ENCODE results near the gene INPP5D.

INPP5D gene

DNA sequence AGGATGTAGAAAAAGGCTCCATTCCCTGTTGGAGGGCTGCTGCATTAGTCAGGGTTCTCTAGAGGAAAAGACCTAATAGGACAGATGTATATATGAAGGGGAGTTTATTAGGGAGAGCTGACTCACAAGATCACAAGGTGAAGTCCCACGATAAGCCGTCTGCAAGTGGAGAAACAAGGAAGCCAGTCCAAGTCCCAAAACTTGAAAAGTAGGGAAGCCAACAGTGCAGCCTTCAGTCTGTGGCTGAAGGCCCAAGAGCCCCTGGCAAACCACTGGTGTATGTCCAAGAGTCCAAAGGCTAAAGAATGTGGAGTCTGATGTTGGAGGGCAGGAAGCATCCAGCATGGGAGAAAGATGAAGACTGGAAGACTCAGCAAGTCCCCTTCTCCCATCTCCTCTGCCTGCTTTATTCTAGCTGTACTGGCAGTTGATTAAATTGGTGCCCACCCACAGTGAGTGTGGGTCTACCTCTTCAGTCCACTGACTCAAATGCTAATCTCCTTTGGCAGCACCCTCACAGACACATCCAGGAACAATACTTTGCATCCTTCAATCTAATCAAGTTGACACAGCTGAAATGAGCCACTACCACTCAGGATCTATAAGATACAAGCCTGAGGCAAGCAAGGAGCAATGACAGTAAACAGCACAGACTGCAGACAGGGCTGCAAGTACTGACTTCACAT lies 161.4 kb downstream of the INPP5D start:
- DNase-seq, result no peak

DNA sequence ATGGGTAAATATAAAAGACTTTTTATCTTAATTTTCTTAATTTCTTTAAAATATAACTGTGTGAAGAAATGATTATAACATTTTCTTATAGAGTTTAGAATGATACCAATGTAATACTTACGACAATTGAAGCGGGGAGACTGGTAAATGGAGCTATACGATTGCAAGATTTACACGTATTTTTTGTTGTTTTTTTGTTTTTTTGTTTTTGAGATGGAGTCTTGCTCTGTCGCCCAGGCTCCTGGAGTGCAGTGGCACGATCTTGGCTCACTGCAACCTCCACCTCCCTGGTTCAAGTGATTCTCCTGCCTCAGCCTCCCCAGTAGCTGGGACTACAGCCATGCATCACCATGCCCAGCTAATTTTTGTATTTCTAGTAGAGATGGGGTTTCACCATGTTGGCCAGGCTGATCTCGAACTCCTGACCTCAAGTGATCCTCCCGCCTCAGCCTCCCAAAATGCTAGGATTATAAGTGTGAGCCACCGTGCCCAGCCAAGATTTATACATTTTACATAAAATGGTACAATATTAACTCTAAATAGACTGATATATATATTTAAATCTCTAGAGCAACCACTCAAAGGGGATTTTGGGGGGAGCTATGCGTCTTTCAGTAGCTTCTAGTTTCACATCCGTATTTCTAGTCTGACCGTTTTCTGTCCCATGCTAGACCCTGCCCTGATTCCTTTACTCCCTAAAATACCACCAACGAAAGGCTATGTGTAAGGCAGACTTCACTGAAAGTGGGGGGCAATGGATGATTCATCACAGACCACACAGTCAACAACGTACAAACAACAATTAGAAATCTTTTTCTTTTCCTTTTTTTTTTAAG lies 163.1 kb downstream of the INPP5D start:
- no peak for DNase-seq

DNA sequence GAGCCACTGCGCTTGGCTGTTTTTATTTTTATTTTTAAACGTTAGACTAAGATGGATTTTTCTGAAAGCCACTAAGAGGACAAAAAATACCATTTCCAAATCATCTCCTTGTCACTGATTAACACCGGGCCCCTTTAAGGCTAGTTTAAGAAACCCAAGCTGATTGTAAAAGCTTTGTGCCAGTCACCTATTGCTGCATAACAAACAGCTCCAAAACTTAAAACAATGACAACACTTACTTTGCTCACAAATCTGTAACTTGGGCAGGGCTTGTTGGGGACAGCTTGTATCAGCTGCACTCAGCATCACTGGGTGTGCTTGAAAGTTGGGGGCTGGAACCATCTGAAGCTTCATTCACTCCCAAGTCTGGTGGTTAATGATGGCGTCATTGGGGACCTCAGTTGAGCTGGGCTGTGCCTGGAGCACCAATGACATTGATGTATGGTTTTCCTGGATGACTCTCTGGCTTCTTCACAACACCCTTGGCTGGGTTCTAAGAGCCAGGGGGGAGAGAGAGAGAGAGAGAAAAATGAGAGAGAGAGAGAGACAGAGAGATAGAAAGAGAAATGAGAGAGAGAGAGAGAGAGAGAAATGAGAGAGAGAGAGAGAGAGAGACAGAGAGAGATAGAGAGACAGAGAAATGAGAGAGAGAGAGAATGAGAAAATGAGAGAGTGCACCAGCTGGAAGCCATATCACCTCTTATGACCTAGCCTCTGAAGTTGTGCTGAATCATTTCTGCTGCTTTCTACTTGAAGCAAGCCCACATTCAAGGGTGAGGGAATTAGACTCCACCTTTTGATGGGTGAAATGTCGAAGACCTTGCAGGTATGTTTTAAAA lies 165.3 kb downstream of the INPP5D start:
- DNase-seq, result no peak

DNA sequence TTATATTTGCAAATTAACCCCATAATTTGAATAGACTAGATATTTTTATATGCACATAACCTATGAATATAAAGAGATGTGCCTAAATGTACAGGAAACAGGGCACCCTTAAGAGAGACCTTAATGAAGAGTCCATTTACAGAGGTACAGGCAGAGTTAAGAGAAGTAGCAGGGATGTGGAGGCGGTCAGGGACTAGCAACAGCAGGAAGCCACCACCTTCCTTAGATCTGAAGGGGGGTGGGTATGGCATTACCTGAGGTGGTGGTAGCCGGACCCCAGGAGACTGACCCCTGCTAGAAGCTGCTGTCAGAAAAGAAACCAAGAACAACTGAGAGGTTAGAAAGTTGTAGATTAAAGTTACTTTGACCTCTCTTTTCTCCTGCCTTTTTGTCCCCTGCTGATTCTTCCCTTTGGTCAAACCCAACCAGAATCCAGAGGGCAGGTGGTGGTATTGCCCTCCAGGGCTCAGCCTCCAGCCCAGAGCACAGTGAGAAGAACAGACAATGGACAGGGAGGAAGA lies 166.4 kb downstream of the INPP5D start:
- no peak for DNase-seq

DNA sequence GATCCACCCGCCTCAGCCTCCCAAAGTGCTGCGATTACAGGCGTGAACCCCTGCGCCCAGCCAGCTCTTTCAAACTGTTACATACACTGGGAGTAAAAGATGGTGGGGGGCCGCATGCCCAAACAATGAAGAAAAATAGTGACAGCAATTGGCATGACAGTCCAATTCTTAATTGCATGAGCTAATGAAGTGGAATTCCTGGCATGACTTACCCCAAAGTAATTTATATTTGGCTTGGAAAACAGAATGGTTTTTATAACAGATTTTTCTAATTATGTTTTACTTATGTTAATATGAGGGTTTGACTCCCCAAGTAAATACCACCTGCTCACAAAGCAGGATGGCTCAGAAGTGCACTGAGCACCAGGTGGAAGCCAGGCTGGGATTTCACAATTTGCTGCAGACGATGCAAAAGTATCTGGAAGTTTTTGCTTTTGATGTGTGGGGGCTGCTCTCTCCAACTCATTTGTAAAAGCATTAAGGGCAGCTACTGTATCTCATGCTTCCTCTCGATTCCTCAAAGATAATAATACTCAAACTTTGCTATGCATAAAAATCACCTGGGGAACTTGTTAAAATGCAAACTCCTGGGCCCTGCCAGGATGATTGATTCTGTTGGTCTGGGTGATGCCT lies 167.3 kb downstream of the INPP5D start:
- no peak for DNase-seq

DNA sequence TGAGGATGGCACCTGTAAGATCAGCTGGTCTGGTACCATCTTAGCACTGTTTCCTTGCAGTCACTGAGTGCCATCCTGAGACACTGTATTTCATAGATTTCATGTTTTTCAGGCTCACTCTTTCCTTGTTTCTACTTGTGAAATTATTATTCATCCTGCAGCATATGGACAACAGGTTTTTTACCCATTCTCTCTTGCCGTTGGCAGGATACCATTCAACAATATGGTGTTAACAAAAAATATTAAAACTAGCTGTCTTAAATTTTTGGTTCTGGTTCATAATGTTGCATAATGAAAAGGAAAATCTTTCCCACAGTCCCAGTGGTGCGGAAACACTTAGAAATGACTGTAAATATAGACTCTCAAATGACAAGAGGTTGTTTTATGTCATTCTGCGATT lies 168.2 kb downstream of the INPP5D start:
- no peak for DNase-seq

DNA sequence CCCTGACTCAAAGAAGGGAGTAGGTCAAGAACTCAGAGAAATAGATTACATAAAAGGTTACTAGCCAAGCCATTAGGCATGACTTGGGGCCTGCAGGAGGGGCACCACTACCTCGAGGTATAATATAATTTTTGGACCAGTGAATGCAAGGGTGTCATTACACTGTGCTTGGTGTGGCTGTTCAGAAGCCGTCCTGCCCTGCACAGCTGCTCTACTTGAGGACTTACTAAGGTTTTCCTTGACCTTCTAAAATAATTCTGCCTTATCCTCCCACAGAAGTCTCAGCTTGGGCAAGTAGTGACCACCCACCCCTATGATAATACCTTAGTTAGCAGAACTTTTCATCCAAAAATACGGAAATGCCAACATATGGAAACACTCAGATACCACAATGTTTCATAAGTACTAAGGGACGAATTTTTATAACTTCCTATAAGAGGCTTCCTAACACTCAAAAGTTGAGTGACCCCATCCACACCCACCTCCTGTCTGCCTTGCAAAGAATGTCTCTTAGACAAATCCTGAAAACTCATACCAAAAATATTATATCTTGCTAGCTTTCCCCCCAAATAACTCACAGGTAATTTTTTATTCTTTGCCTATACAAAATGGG lies 173.6 kb downstream of the INPP5D start:
- DNase-seq, result no peak

DNA sequence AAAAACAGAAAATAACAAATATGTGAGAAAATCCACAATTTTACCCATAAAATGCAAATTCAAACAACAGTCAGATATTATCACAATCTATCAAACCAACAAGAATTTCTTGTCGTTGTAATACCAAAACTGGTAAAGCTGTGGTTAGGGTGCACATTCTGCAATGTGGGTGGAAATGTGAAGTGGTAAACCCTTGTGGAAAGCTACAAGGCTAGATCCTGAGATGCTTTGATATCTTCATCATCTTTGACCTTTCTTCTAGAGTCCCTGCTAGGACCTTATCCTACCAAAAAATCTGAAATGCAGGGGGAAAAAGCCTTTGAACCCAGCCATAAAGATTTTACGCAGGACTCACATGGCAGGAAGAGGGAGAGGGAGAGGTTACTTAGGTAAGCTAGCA lies 174.1 kb downstream of the INPP5D start:
- no peak for DNase-seq

DNA sequence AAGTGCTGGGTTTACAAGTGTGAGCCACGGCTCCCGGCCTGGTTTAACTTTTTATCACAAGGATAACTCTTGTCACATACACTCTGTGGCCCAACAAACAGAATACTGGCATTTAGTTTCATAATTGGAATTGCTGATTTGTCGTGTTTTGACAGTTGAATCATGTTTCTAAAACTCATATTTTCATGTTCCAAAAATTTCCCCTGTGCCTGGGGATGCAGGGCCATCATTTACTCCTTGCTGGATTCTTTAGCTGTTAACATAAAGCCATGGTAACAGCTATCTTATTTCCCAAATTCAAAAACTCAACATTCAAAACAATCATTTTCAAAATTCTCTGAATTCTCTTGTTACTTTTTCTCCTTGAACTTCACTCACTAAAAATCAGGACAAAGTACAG lies 174.9 kb downstream of the INPP5D start:
- no peak for DNase-seq

DNA sequence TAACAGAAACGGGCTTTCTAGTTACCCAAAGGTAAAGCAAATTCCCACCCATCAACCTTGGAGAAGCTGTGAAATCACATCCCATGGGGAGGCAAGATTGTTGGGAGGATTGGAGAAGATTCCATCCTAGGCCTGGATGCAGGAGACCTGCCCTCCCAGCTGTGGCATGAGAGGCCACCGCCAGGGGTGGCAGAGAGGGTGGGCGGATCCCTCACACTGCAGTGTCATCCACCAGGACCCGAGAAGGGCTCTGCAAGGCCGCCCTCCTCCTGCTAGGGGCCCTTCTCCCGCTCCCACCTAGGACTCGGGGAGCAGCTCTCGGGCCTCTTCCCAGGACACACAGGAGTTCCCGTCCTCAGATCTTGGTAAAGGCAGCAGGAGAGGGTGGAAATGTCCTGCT lies 175.8 kb downstream of the INPP5D start:
- no peak for DNase-seq

DNA sequence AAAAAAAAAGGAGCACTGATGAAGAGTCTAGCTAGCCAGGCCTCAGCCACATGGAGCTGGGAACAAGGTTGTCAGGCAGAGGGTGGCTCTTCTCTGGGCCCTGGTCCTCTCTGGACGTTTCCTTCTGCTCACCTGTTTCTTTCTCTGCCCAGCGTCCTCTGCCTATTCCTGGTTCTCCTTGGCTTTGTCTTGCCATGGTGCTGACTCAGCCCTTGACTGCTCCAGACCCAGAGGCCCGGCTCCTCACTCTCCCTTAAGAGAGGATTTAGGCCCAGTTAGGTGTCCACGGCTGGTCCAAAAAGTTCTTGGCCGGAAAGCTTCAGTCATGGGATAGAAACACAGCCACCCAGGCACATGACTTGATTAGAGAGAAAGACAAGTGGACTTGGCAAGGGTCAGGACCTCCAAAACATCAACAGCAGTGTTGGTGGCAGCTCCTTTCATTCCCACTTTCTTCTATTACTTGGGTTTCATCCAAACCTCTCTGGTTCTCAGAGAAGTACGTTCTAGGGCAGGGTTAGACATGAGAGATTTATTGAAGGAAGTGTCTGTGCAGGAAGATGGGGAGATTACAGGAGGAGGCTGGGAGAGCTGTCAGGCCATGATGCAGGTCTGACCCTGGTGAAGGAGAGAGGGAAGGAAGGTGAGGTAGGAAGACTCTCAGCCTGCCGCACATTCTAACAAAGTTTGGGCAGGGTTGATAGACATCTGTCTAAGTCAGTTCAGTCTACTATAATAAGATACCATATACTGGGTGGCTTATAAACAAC lies 176.9 kb downstream of the INPP5D start:
- DNase-seq, result no peak

DNA sequence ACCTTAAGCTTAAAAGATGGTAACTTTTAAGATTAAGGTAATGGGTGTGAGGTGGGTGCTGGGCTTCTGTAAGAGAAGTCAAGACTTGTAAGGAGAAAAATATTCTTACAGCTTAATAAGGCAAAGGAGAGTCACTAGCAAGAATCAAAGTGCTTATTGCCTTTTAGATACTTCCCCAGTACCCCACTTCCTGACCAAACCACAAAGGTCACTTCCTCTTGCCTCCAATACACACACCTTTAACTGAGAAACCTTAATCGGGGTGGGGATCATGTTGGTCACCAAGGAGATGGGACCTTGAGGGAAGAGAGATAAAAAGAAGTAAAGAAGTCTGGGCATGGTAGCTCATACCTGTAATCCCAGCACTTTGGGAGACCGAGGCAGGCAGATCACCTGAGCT lies 180.8 kb downstream of the INPP5D start:
- no peak for DNase-seq

DNA sequence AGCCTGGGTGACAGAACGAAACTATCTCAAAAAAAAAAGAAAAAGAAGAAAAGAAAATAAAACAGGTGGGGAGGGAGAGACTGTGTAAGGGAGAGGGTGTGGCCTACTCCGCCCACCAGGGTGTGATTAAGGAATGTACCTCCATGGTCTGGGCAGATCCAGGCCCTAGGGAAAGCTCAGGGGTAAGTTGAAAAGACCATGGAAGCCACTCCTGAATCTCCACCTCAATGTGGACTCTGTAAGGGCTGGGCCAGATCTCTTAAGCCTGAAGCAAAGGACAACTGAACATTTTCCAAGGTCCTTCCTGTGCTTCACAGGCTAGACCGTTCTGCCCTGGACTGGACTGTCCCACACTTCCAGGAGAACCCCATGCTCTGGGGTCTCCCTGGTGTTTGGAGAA lies 181.7 kb downstream of the INPP5D start:
- no peak for DNase-seq

DNA sequence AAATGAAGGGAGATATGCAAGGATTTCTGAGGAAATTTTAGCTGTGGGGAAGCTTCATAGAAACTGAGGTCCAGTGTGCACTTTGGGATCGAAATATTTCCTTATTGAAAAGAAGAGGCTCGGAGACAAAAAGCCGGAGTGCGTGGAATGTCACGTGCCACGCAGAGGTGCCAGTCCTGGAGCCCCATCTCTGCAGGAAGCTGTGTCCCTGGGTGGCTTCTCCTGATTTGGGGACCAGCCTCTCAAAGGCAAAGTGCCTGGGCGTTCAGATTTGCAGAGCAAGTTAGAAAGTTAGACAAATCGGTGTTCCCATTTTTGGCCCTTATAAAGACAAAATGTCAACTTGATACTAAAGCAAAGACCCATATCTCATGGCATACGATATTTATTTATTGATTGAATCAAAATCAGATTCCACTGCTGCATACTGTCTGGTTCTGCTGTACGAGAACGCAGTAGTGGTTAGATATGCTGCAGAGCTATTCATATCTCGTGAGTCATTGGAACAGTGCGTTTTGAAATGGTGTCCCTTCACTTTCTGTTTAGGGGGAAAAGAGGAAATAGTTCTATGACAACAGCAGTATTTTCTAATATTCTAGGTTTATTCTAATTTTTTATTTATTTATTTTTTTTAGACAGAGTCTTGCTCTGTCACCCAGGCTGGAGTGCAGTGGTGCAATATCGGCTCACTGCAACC lies 182.2 kb downstream of the INPP5D start:
- DNase-seq, result no peak

DNA sequence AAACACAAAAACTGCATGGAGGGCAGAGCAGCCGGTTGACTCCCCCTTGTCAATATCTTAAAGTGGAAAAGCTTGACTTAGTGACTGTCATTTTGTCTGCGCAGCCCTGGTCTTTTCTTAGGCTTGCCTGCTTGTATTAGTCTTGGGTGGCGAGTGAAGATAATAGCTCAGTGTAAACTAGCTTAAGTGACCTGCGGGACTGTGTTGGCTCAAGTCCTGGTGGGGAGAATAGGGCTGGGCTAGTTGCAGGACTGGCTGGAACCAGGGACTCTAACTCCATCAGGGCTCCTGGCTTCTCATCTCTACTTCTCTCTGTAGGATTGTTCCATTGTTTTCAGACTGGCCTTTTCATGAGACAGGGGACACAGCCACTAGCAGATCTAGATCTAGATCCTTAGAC lies 183.2 kb downstream of the INPP5D start:
- no peak for DNase-seq

DNA sequence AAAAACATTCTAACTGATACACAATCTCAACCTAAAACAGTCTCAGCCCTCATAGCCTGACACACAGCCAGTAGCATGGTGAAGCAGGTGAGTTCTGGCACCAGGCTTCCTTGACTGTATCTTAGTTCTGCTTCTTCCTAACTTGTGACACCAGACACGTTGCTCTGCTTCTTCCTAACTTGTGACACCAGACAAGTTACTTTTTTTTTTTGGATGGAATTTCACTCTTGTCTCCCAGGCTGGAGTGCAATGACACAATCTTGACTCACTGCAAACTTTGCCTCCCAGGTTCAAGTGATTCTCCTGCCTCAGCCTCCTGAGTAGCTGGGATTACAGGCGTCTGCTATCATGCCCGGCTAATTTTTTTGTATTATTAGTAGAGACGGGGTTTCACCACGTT lies 184.7 kb downstream of the INPP5D start:
- no peak for DNase-seq

DNA sequence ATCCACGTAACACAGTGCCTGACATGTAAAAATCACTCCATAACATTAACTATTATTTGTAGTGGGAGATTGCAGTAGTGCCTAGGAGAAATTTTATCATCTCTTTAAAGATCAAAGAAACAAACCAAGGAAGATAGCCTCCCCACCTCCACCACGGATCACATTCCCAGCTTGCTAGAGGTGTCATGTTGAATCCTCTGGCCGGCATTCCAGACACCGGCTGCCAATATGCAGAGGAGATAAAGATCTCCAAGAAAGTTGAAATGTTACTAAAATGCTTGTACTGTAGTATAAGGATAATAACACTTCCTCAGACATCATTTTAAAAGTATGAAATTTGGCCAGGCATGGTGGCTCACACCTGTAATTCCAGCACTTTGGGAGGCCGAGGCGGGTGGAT lies 185.3 kb downstream of the INPP5D start:
- DNase-seq, result no peak

DNA sequence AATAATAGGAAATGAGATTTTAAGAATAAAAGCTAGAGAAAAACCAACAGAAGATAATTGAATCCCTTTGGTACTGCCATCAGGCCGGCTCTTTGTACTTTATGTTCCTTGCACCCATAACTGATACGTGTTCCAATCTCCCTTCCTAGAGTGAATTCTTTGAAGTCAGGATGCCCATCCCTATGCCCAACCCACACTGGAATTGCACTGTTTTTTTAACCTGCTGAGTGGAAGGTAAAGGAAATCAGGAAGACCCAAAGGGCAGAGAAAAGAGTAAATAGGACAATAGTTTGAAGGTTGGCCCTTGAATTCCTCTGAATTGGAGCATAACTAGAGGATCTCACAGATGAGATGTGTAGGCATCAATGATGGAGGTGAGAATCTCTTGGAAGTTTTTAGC lies 187.0 kb downstream of the INPP5D start:
- DNase-seq, result no peak

DNA sequence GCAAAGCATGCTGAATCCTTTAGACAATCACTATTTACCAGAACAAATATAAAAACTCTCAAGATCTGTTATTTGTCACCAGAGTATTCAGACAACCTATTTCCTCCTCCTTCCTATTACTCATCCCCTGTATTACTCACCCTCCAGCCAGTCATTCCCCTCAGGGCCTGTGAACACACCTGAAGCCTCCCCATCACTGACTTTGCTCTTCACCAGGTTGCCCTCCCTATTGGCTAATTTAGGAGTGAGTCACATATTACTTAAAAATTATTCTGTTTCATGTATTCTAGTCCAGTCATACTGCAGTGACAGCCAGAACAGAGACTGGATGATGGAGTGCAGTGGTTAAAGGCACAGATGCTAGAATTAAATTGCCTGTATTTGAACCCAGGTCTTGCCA lies 187.6 kb downstream of the INPP5D start:
- no peak for DNase-seq

DNA sequence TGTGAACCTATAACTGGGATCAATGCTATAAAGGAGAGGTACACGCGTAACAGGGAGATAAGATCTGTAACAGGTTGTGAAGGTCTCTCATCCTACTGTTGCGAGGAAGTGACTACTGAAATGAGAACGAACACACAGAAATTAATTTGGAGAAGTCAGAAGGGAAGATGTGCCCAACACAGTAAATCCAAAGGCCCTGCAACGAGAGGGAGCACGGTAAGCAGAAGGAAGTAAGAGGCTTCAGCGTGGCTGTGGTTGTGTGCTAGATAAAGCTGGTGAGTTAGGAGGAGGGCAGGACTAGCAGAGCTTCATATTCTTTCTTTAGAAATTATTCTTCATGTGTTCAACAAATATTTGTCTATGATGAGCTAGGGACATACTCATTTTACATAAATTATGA lies 188.9 kb downstream of the INPP5D start:
- no peak for DNase-seq

DNA sequence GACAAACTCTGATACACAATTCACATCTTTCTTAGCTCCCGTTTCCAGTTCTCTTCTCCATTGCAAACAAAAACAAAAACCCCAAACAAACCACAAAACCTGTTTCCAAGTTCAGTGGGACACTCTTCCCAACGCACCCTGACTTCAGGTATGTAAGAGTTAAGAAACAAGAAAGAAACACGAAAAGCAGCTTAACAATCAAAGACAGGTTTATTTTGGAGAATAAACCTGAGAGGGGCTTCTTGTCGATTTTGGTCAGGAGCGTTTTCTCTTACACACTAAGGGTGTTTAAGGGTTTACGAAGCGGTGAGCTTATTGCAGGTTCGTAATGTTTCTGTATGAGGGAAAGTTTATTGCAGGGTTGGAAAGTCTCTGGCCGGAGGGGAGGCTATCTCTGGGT lies 190.4 kb downstream of the INPP5D start:
- DNase-seq, result no peak

Measured in NCI-H526 treated with DMSO at 0.1 percent for 48 hours (cell line).